Spleen (tissue), 7 donors: ENCODE measurements around the gene LPP.

ENCODE experiments used
- POLR2A ChIP-seq, 3 donors: fragments of 450-650 bp; IDR thresholded peaks; one replicate each; pipeline ENCODE4 v1.5.1; 2017; ENCODE audit warnings: antibody characterized with exemption in 3 of 3, mild to moderate bottlenecking in 1 of 3
- TF ChIP-seq, protein P1 (sequence below), 11 experiments: fragments of 200-600 bp in 7 of 11; fragments of 450-650 bp in 4 of 11; sonication (generic) in 4 of 11; IDR thresholded peaks in 8 of 11; conservative IDR thresholded peaks in 3 of 11; 1 replicate in 7 of 11; 2 replicates in 4 of 11; pipeline versions ENCODE4 v1.4.0 to v1.8.0; 2016 to 2021; ENCODE audit warnings: antibody characterized with exemption in 11 of 11, inconsistent platforms in 4 of 11, mild to moderate bottlenecking in 1 of 11
- donor health status: DM: no; HTN: no; CAD: no; lungs with moderate emphysema.
- donor health status: DM: no; HTN: no; CAD: no.
- donor health status: DM: no; HTN: no; CAD: no.

DNA sequence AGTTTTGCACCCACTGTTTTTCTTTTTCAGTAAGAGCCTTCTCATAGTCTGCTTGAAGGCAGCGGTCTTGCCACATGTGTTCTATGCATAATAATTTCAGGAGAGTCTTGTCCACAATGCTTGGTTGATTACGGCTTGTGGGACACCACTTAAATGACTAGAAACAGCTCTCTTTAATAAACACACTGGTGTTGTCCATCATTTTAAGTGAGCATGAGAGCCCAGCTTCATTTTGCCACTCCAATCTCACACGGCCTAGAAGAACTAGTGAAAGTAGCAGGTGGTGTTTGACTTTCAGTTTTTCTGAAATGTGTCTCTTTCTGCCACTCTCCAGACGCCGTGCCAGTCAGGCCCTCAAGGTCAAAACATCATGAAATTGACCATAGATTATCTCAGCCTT is 292.1 kb downstream of the LPP start:
- TF ChIP-seq, protein P1, sequence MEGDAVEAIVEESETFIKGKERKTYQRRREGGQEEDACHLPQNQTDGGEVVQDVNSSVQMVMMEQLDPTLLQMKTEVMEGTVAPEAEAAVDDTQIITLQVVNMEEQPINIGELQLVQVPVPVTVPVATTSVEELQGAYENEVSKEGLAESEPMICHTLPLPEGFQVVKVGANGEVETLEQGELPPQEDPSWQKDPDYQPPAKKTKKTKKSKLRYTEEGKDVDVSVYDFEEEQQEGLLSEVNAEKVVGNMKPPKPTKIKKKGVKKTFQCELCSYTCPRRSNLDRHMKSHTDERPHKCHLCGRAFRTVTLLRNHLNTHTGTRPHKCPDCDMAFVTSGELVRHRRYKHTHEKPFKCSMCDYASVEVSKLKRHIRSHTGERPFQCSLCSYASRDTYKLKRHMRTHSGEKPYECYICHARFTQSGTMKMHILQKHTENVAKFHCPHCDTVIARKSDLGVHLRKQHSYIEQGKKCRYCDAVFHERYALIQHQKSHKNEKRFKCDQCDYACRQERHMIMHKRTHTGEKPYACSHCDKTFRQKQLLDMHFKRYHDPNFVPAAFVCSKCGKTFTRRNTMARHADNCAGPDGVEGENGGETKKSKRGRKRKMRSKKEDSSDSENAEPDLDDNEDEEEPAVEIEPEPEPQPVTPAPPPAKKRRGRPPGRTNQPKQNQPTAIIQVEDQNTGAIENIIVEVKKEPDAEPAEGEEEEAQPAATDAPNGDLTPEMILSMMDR (IDR thresholded peaks at IDR 0.05 in 8 of 11, conservative IDR thresholded peaks at IDR 0.05 in 3 of 11) = no peak
- no peak for TF ChIP-seq POLR2A (IDR thresholded peaks at IDR 0.05)
